Measurements from ENCODE around the gene ZBTB42.

The ZBTB42 gene

GRCh38 chr14:104765517-104765916, 35.4 kb upstream of the ZBTB42 start:
- TF ChIP-seq GATA2 (IDR thresholded peaks at IDR 0.05; ENCODE audit: low read depth, low read length) (no peak), GATA3 (IDR thresholded peaks at IDR 0.05; ENCODE audit: low read depth, low read length) (no peak)

DNA sequence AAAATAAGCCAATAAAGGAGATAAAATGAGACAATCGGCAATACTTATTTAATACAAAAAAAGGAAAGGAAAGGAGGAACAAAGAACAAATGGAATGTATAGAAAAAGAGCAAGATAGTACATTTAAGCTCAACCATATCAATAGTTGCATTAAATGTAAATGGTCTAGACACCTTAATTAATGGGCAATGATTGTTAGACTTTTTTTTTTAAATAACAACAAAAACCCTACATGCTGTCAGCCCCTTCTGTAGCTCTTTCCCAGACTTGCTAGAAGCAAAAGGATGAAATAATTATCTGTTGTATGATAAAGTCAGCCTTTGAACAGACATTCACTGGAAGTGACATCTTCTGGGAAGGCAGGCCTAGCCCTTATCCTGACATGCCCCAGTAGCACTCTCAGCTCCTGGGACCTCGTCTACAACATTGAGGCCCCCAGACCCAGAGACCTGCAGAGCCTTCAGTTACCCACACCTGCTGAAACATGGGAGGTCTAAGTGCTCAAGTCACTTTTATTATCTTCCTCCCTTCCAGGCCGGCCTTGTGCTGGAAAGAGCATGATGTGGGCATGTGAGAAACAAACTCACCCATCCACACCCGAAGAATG, 34.5 kb upstream of the ZBTB42 start:
- TF ChIP-seq GATA3 (IDR thresholded peaks at IDR 0.05; ENCODE audit: low read depth, low read length): no peak
- TF ChIP-seq GATA2 (IDR thresholded peaks at IDR 0.05; ENCODE audit: low read depth, low read length): no peak

GRCh38 chr14:104766863-104767633, 33.9 kb upstream of the ZBTB42 start:
- TF ChIP-seq GATA2 (IDR thresholded peaks at IDR 0.05; ENCODE audit: low read depth, low read length) (no peak), GATA3 (IDR thresholded peaks at IDR 0.05; ENCODE audit: low read depth, low read length) (no peak)

DNA sequence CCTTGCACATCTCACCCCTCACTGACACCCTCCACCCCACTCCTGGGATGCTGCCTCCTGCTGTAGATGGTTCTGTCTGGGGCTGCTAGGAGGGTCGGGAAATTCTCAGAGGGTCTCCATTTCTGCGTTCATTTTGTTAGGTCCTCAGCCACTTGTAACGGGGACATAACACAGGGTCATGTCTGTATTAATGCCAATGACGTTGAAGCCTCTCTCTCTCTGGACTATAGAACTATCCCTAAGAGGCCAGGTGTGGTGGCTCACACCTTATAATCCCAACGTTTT, 33.3 kb upstream of the ZBTB42 start:
- TF ChIP-seq GATA3 (IDR thresholded peaks at IDR 0.05; ENCODE audit: low read depth, low read length) (no peak), GATA2 (IDR thresholded peaks at IDR 0.05; ENCODE audit: low read depth, low read length) (no peak)

DNA sequence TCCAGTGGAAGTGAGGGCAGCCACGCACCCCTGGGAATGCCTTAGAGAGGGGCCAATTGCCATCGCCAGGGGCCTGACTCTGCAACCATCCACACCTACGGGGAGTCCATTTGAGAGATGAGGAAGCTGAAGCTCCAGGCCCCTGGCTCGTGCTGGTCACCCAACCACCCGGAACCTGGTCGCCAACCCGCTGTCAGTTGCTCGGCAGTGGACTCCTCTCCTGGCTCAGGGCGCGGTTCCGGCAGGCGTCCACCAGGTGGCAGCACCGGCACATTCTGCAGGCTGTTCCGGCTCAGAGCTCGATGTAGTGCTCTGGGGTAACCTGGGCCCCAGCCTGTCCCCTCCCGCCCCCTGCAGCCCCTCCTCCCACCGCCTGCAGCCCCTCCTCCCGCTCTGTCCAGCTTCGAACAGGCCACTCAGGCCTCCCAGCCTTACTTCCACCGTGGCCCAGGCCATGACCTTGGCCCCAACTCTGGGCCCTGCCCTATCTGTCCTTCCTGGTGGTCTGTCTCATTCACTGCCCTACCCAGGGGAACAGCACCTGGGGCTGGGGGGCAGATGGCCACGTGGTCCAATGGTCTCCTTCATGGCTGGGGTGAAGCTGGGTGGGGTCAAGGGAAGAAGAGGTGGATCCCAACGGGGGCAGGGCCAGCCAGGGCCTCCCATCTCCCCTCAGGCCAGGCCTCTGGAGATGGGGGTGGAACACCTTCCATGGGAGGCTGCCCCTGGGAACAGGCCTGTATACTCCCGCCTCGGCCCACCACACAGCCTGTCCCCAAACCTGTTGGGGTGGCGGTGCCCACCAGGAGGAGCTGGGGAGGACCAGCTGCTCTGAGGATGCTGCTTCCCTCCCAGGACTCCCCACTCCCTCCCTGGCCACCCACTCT, 32.2 kb upstream of the ZBTB42 start:
- no peak for TF ChIP-seq GATA3 (IDR thresholded peaks at IDR 0.05; ENCODE audit: low read depth, low read length)

DNA sequence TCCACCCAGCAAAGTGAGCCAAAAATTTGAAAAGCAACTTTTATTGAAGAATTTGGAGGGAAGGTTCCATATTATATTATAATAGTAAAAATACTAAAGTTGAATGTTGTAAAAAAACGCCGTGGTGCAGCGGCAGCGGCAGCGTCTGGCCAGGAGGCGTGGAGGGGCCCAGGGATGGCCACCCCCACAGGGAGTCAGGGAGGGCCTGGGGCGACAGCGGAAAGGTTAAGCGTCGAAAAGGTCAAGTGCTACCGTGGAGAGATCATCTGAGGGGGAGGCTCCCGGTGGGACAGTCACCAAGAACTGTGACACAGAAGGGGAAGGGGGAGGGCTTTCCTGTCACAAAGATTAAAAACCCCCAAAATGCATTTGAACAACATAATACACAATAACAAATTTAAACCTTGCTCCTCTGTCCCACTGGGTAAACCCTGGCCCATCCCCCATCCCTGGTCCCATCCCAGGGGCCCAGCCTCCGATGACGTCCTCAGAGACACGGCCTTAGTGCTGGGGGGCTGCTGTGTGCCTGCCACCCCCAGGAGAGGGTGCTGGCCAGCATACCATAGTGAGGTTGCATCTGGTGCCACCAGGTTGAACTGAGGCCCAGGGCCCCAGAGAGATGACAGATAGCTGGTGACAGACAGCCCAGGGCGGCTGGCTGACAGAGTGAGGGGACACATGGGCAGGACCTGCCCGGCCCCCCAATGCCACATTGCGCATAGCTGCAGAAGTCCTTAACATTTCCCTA, 31.4 kb upstream of the ZBTB42 start:
- TF ChIP-seq GATA3 (IDR thresholded peaks at IDR 0.05; ENCODE audit: low read depth, low read length) (no peak), GATA2 (IDR thresholded peaks at IDR 0.05; ENCODE audit: low read depth, low read length) (no peak)

DNA sequence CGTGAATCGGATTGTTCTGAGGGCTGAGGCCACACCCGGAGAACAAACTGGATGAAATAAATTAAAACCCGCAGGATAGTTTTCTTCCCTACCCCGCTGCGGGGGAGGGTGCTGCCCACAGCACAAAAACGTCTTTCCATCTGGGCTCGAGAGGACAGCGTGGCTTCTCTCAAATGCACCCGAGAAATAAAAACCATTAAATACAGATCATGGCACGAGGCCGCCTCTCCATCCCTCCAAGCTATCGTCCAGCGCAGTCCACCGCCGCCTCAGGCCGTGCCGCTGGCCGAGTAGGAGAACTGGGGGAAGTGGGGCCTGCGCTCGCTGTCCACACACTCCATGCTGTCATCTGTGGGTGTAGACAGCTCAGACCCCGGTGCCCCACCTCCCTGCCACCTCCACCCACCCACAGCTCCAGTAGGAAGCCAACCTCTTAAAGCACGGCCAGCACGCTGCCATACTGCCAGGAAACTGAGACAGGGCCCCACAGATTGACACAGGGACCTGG, 30.8 kb upstream of the ZBTB42 start:
- TF ChIP-seq GATA2 (IDR thresholded peaks at IDR 0.05; ENCODE audit: low read depth, low read length) (no peak), GATA3 (IDR thresholded peaks at IDR 0.05; ENCODE audit: low read depth, low read length) (no peak)

DNA sequence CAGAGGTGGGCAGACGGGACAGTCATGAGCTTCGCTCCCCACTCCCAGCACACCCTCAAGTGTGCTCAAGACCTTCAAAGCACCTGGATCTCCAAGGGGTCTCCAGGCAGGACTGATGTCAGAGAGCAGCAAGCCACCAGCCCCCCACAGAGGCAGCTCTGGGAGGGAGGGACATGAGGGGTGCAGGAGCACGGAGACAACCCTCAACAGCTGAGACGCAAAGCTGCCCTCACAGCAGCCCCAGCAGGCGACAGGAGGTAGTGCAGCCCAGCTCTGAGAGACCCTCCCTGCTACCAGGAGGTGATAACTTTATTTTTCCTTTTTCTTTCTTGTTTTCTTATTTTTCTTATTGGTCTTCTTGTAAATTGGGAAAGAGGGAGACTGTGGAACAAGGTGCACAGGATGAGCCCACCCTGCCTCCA, 30.0 kb upstream of the ZBTB42 start:
- TF ChIP-seq GATA2 (IDR thresholded peaks at IDR 0.05; ENCODE audit: low read depth, low read length) (no peak), GATA3 (IDR thresholded peaks at IDR 0.05; ENCODE audit: low read depth, low read length) (no peak)

- no peak for TF ChIP-seq GATA2 (IDR thresholded peaks at IDR 0.05; ENCODE audit: low read depth, low read length)
- no peak for TF ChIP-seq GATA3 (IDR thresholded peaks at IDR 0.05; ENCODE audit: low read depth, low read length)
Observed at GRCh38 chr14:104771374-104771773, 29.5 kb upstream of the ZBTB42 start.

GRCh38 chr14:104771918-104772706, 28.8 kb upstream of the ZBTB42 start:
- no peak for TF ChIP-seq GATA2 (IDR thresholded peaks at IDR 0.05; ENCODE audit: low read depth, low read length)
- TF ChIP-seq GATA3 (IDR thresholded peaks at IDR 0.05; ENCODE audit: low read depth, low read length): no peak

GRCh38 chr14:104772707-104773504, 28.0 kb upstream of the ZBTB42 start:
- no peak for TF ChIP-seq GATA2 (IDR thresholded peaks at IDR 0.05; ENCODE audit: low read depth, low read length)
- no peak for TF ChIP-seq GATA3 (IDR thresholded peaks at IDR 0.05; ENCODE audit: low read depth, low read length)
